Motor neuron (in vitro differentiated cells): ENCODE measurements around the gene PLGLB1. TPM values are rescaled to one million over a fixed set of nuclear protein-coding genes. Genes with fewer than 3 reads are reported as not detected.
A peak's percentile ranks its signal among the peaks of the same experiment; 100 is the strongest.
"Not testable (repeated sequence)": the region's sequence is repeated elsewhere in the genome, so short reads cannot be mapped to it uniquely, and the experiment has no call there.

Source experiments
- ATAC-seq, 8 experiments: fragments of 200-7000 bp; cut with Tn5 transposase; replicated peaks in 6 of 8; 2 replicates each; pipeline ENCODE4 v1.8.0; 2021; ENCODE audit warnings: mild to moderate bottlenecking in 8 of 8, moderate library complexity in 8 of 8
- H3K27ac ChIP-seq, 2 donors: fragments of 250-450 bp; sonication (Bioruptor Pico); 2 replicates each; pipeline ENCODE4 v1.9.0; 2021; ENCODE audit warnings: antibody characterized with exemption in 2 of 2, mild to moderate bottlenecking in 2 of 2, moderate library complexity in 1 of 2
- H3K4me1 ChIP-seq, 2 donors: fragments of 250-450 bp; sonication (Bioruptor Pico); replicated peaks in 1 of 2; 2 replicates each; pipeline ENCODE4 v1.6.1; 2021; ENCODE audit warnings: antibody characterized with exemption in 2 of 2, mild to moderate bottlenecking in 2 of 2, moderate library complexity in 1 of 2
- H3K4me3 ChIP-seq, 5 donors: fragments of 250-450 bp; sonication (Bioruptor Pico); 2 replicates each; pipeline ENCODE4 v1.9.0; 2021; ENCODE audit warnings: antibody characterized with exemption in 5 of 5, mild to moderate bottlenecking in 5 of 5, moderate library complexity in 4 of 5
- WGBS, 10 experiments: fragments of 450-650 bp; shearing (Covaris generic); methylation state at CpG; one replicate each; pipeline ENCODE4 v1.0.0; 2022; 5-methylcytosine and 5-hydroxymethylcytosine counted together
- in situ Hi-C, 9 experiments: fragments of 400-800 bp; cut with MboI; loops; one replicate each; pipeline ENCODE4 v1.15.0; 2021; ENCODE audit warnings: low sequenced_read_pairs in 9 of 9, low pct_unique_long_range_greater_than_20kb in 2 of 9; ENCODE audit not compliant: unreplicated experiment in 9 of 9
- total RNA-seq, 8 experiments: library from RNA; unstranded; fragments of 300-600 nt; gene quantifications; 2 replicates each; pipeline versions ENCODE4 v1.2.3 to v1.2.4, GENCODE V29; 2022

PLGLB1 gene
- 10 to 100 TPM in 1 of 8 experiments, 1 to 10 TPM in 7; 1.7 to 12.1 (median 2.9) TPM for total RNA-seq

- H3K4me1 ChIP-seq, H3K4me3 ChIP-seq, ATAC-seq, in situ Hi-C loops, H3K27ac ChIP-seq: not testable (repeated sequence)
- no CpG with 5 or more reads among the region's 3 CpGs for WGBS, 10 experiments
These were observed at the start of gene PLGLB1 for GRCh38 chr2:87021744-87022143. Gene PLGLB1, minus strand, starts transcription at chr2:87021844. Its CDS starts 61 bp downstream, at chr2:87021783.

- H3K4me1 ChIP-seq, H3K27ac ChIP-seq, ATAC-seq, H3K4me3 ChIP-seq, in situ Hi-C loops: not testable (repeated sequence)
- WGBS, 10 experiments, result no CpG with 5 or more reads among the region's 2 CpGs
These were observed 42.7 kb upstream of the PLGLB1 start for GRCh38 chr2:87064305-87064704.

- WGBS, 10 experiments, result no CpG with 5 or more reads among the region's 2 CpGs
- ATAC-seq, result peak in 1 of 8 experiments; percentile 39
- H3K4me1 ChIP-seq, H3K27ac ChIP-seq, H3K4me3 ChIP-seq, in situ Hi-C loops: not testable (repeated sequence)
These were observed 41.8 kb upstream of the PLGLB1 start for GRCh38 chr2:87063431-87063830.

GRCh38 chr2:87061519-87061918, 39.9 kb upstream of the PLGLB1 start:
- WGBS, 10 experiments, result no CpG with 5 or more reads among the region's 1 CpG

GRCh38 chr2:87057606-87058005, 36.0 kb upstream of the PLGLB1 start:
- H3K4me1 ChIP-seq, ATAC-seq, in situ Hi-C loops, H3K4me3 ChIP-seq, H3K27ac ChIP-seq: not testable (repeated sequence)
- no CpG with 5 or more reads among the region's 4 CpGs for WGBS, 10 experiments

More at GRCh38 chr2:87061519-87061918, 39.9 kb upstream of the PLGLB1 start:
- H3K27ac ChIP-seq, ATAC-seq, H3K4me1 ChIP-seq, H3K4me3 ChIP-seq, in situ Hi-C loops: not testable (repeated sequence)

- H3K4me1 ChIP-seq, H3K4me3 ChIP-seq, ATAC-seq, in situ Hi-C loops, H3K27ac ChIP-seq: not testable (repeated sequence)
These were observed 35.2 kb upstream of the PLGLB1 start for GRCh38 chr2:87056843-87057242.

- ATAC-seq, H3K27ac ChIP-seq, H3K4me3 ChIP-seq, H3K4me1 ChIP-seq, in situ Hi-C loops: not testable (repeated sequence)
- WGBS, 10 experiments, result no CpG with 5 or more reads among the region's 11 CpGs
These were observed 34.8 kb upstream of the PLGLB1 start for GRCh38 chr2:87056435-87056834.

GRCh38 chr2:87054375-87054774, 32.7 kb upstream of the PLGLB1 start:
- in situ Hi-C loops, ATAC-seq, H3K4me1 ChIP-seq, H3K4me3 ChIP-seq, H3K27ac ChIP-seq: not testable (repeated sequence)
- WGBS, 10 experiments, result no CpG with 5 or more reads among the region's 4 CpGs

GRCh38 chr2:87041321-87041978, 19.8 kb upstream of the PLGLB1 start:
- H3K27ac ChIP-seq, H3K4me3 ChIP-seq, in situ Hi-C loops, H3K4me1 ChIP-seq: not testable (repeated sequence)
- WGBS, 10 experiments, result no CpG with 5 or more reads among the region's 7 CpGs
- ATAC-seq, result peak in 3 of 8 experiments; percentile 52 to 76 (median 66)

GRCh38 chr2:87028607-87029006, 7.0 kb upstream of the PLGLB1 start:
- H3K4me1 ChIP-seq, H3K27ac ChIP-seq, in situ Hi-C loops, H3K4me3 ChIP-seq: not testable (repeated sequence)
- ATAC-seq, result peak in 3 of 8 experiments; percentile 80 to 89 (median 86)

- H3K4me3 ChIP-seq, ATAC-seq, H3K27ac ChIP-seq, in situ Hi-C loops, H3K4me1 ChIP-seq: not testable (repeated sequence)
- no CpG with 5 or more reads among the region's 1 CpG for WGBS, 10 experiments
These were observed 5.2 kb upstream of the PLGLB1 start for GRCh38 chr2:87026816-87027215.

- in situ Hi-C loops, H3K4me3 ChIP-seq, H3K4me1 ChIP-seq, ATAC-seq, H3K27ac ChIP-seq: not testable (repeated sequence)
- WGBS, 10 experiments, result no CpG with 5 or more reads among the region's 6 CpGs
These were observed 4.3 kb upstream of the PLGLB1 start for GRCh38 chr2:87025927-87026326.

- H3K4me1 ChIP-seq, ATAC-seq, in situ Hi-C loops, H3K4me3 ChIP-seq, H3K27ac ChIP-seq: not testable (repeated sequence)
- no CpG with 5 or more reads among the region's 8 CpGs for WGBS, 10 experiments
These were observed 2.5 kb upstream of the PLGLB1 start for GRCh38 chr2:87023988-87024615.

GRCh38 chr2:87021043-87021442, 601 bp downstream of the PLGLB1 start:
- H3K4me3 ChIP-seq, in situ Hi-C loops, H3K4me1 ChIP-seq, H3K27ac ChIP-seq: not testable (repeated sequence)
- peak in 5 of 8 experiments; percentile 12 to 79 (median 64) for ATAC-seq
- no CpG with 5 or more reads among the region's 8 CpGs for WGBS, 10 experiments
